ENCODE measurements around the gene NPHS1.

Gene NPHS1

DNA sequence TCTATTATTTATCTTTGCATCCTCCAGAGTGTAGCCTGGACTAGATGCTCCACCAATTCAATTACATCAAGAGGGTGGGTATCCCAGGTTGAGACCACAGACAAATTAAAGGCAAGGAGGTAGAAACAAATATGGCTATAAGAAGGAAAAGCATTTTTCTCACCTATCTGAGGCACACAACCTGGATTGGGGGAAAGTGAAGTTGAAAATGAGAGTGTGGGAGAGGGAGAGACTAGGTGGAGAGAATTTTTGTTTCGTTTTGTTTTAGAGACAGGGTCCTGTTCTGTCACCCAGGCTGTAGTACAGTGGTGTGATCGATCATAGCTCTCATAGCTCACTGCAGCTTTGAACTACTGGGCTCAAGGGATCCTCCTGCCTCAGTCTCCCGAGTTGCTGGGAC lies 33.9 kb downstream of the NPHS1 start:
- Histone ChIP-seq H3K9me3 (ENCODE audit: low read depth, low read length) (no peaks in the 10 kb centered on the region), H3K4me3 (no peak overlapping the region), H3K9ac (ENCODE audit: insufficient read length) (no peak overlapping the region), H3K27ac (no peak overlapping the region), H3K36me3 (ENCODE audit: insufficient read depth, low read length) (no peaks in the 10 kb centered on the region)
- DNase-seq (ENCODE audit: low read depth, low spot score) = no peak
- TF ChIP-seq EZH2 (IDR thresholded peaks at IDR 0.05) (no peak), POLR2AphosphoS5 (IDR thresholded peaks at IDR 0.05; ENCODE audit: borderline replicate concordance, low read depth, low read length) (no peak)

- no peak overlapping the region for H3K27ac ChIP-seq
- no peak for TF ChIP-seq POLR2AphosphoS5 (IDR thresholded peaks at IDR 0.05; ENCODE audit: borderline replicate concordance, low read depth, low read length)
- no peak for TF ChIP-seq EZH2 (IDR thresholded peaks at IDR 0.05)
- no peak for TF ChIP-seq FOXP2 (optimal IDR thresholded peaks at IDR 0.05; ENCODE audit: control extremely low read depth, extremely low read length, insufficient read depth)
- H3K9ac ChIP-seq (ENCODE audit: insufficient read length) = no peak overlapping the region
- H3K9me3 ChIP-seq (ENCODE audit: low read depth, low read length) = no peaks in the 10 kb centered on the region
- H3K4me3 ChIP-seq = no peak overlapping the region
- no peak for DNase-seq (ENCODE audit: low read depth, low spot score)
- no peaks in the 10 kb centered on the region for H3K36me3 ChIP-seq (ENCODE audit: insufficient read depth, low read length)
These were observed 35.5 kb downstream of the NPHS1 start for GRCh38 chr19:35816846-35817245.

- Histone ChIP-seq H3K36me3 (ENCODE audit: insufficient read depth, low read length) (no peaks in the 10 kb centered on the region), H3K9me3 (ENCODE audit: low read depth, low read length) (no peaks in the 10 kb centered on the region), H3K9ac (ENCODE audit: insufficient read length) (no peak overlapping the region), H3K27ac (no peak overlapping the region), H3K4me3 (no peak overlapping the region)
- DNase-seq (ENCODE audit: low read depth, low spot score) = no peak
- no peak for TF ChIP-seq EZH2 (IDR thresholded peaks at IDR 0.05)
- TF ChIP-seq FOXP2 (optimal IDR thresholded peaks at IDR 0.05; ENCODE audit: control extremely low read depth, extremely low read length, insufficient read depth) = no peak
- no peak for TF ChIP-seq POLR2AphosphoS5 (IDR thresholded peaks at IDR 0.05; ENCODE audit: borderline replicate concordance, low read depth, low read length)
These were observed 36.0 kb downstream of the NPHS1 start for GRCh38 chr19:35816262-35816661.

DNA sequence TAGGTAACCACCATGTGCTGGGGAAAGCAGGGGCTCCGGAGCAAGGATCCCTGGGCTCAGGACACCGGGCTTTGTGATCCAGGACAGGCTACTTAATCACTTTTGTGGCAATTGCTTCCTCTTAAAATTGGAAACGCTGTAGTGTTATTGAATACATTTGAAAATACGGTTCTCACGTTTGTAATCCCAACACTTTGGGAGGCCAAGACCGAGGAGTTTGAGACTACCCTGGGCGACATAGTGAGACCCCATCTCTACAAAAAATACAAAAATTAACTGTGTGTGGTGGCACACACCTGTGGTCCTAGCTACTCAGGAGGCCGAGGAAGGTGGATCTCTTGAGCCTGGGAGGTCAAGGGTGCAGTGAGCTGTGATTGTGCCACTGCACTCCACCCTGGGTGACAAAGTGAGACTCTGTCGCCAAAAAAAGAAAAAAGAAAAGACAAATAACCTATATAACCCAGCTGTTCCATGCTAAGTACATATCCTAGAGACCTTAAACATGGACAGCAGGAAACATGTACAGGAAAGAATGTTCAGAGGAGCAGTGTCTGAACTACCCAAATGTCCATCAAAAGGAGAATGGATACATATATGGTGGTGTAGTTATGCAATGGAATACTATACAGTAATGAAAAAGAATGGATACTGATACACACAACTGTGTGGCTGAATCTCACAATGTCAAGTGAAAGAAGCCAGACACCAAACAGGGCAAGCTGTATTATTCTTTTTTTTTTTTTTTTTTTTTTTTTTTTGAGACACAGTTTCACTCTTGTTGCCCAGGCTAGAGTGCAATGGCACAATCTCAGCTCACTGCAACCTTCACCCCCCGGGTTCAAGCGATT lies 39.0 kb downstream of the NPHS1 start:
- no peak for DNase-seq (ENCODE audit: low read depth, low spot score)
- H3K36me3 ChIP-seq (ENCODE audit: insufficient read depth, low read length) = no peaks in the 10 kb centered on the region
- no peak for TF ChIP-seq FOXP2 (optimal IDR thresholded peaks at IDR 0.05; ENCODE audit: control extremely low read depth, extremely low read length, insufficient read depth)
- no peak for TF ChIP-seq EZH2 (IDR thresholded peaks at IDR 0.05)
- TF ChIP-seq POLR2AphosphoS5 (IDR thresholded peaks at IDR 0.05; ENCODE audit: borderline replicate concordance, low read depth, low read length) = no peak
- H3K9me3 ChIP-seq (ENCODE audit: low read depth, low read length) = no peaks in the 10 kb centered on the region
- H3K4me3 ChIP-seq = no peak overlapping the region
- no peak overlapping the region for H3K9ac ChIP-seq (ENCODE audit: insufficient read length)
- H3K27ac ChIP-seq = no peak overlapping the region

- no peaks in the 10 kb centered on the region for H3K36me3 ChIP-seq (ENCODE audit: insufficient read depth, low read length)
- H3K4me3 ChIP-seq = no peak within 1 kb of the TSS
- no peak within 1 kb of the TSS for H3K9ac ChIP-seq (ENCODE audit: insufficient read length)
- no peak within 1 kb of the TSS for H3K27ac ChIP-seq
- no peak for TF ChIP-seq POLR2AphosphoS5 (IDR thresholded peaks at IDR 0.05; ENCODE audit: borderline replicate concordance, low read depth, low read length)
- TF ChIP-seq EZH2 (IDR thresholded peaks at IDR 0.05) = no peak
- TF ChIP-seq FOXP2 (optimal IDR thresholded peaks at IDR 0.05; ENCODE audit: control extremely low read depth, extremely low read length, insufficient read depth) = no peak
- DNase-seq (ENCODE audit: low read depth, low spot score) = no peak
- no peaks in the 10 kb centered on the region for H3K9me3 ChIP-seq (ENCODE audit: low read depth, low read length)
These were observed 39.9 kb downstream of the NPHS1 start, which contains the start of gene PRODH2 for GRCh38 chr19:35812220-35813042. Gene PRODH2, minus strand, starts transcription at chr19:35812845. Its CDS starts 40 bp downstream, at chr19:35812805.

GRCh38 chr19:35811317-35812219 lies 40.7 kb downstream of the NPHS1 start:
- Histone ChIP-seq H3K9ac (ENCODE audit: insufficient read length) (no peak overlapping the region), H3K9me3 (ENCODE audit: low read depth, low read length) (no peaks in the 10 kb centered on the region), H3K27ac (no peak overlapping the region), H3K36me3 (ENCODE audit: insufficient read depth, low read length) (no peaks in the 10 kb centered on the region), H3K4me3 (no peak overlapping the region)
- no peak for DNase-seq (ENCODE audit: low read depth, low spot score)
- TF ChIP-seq FOXP2 (optimal IDR thresholded peaks at IDR 0.05; ENCODE audit: control extremely low read depth, extremely low read length, insufficient read depth) (no peak), EZH2 (IDR thresholded peaks at IDR 0.05) (no peak), POLR2AphosphoS5 (IDR thresholded peaks at IDR 0.05; ENCODE audit: borderline replicate concordance, low read depth, low read length) (no peak)

DNA sequence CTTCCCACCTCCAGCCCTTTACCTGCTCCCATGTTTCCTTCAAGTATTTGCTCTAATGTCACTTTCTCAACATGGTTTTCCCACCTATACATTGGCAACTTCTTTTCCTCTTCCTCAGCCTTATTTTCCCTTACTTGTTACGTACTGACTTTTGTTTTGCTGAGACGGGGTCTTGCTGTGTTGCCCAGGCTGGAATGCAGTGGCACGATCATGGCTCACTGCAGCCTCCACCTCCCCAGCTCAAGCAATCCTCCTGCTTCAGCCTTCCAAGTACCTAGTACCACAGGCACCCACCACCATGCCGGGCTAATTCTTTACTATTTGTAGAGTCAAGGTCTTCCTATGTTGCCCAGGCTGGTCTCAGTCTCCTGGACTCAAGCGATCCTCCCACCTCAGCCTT lies 44.7 kb downstream of the NPHS1 start:
- DNase-seq (ENCODE audit: low read depth, low spot score) = no peak
- H3K4me3 ChIP-seq = no peak overlapping the region
- H3K9ac ChIP-seq (ENCODE audit: insufficient read length) = no peak overlapping the region
- no peaks in the 10 kb centered on the region for H3K9me3 ChIP-seq (ENCODE audit: low read depth, low read length)
- TF ChIP-seq POLR2AphosphoS5 (IDR thresholded peaks at IDR 0.05; ENCODE audit: borderline replicate concordance, low read depth, low read length) = no peak
- no peak for TF ChIP-seq FOXP2 (optimal IDR thresholded peaks at IDR 0.05; ENCODE audit: control extremely low read depth, extremely low read length, insufficient read depth)
- TF ChIP-seq EZH2 (IDR thresholded peaks at IDR 0.05) = no peak
- no peaks in the 10 kb centered on the region for H3K36me3 ChIP-seq (ENCODE audit: insufficient read depth, low read length)
- no peak overlapping the region for H3K27ac ChIP-seq

Measured in SK-N-MC (cell line).